ENCODE data around the gene C6orf58. TPM values are rescaled to one million over a fixed set of nuclear protein-coding genes. Genes with fewer than 3 reads are reported as not detected.

Gene C6orf58
- total RNA-seq, 1 donor from 2014 or later: not detected

DNA sequence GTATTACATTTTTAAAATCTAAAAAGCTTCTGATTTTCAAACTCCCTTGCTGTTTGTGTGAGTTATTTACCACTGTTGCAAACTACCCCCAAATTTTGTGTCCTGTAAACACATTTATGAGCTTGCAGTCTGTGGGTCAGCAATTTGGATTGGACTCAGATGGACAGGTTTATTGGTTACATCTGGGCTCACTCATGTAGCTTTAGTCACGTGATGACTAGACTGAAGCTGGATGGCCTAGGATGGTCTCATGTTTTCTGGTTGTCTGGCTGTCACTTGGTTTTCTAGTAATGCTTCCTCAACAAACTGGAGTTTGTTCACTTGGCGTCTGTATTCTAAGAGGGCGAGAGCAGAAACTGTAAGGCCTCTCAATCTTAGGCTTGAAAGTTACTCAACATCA, 12.2 kb upstream of the C6orf58 start:
- no peaks in the 10 kb centered on the region for H3K9me3 ChIP-seq (ENCODE audit: control insufficient read depth in 3 of 3, low read length in 3 of 3)
- H3K36me3 ChIP-seq (ENCODE audit: control insufficient read depth in 3 of 3, insufficient read depth in 3 of 3, low read length in 3 of 3): no peaks in the 10 kb centered on the region
- H3K4me1 ChIP-seq (ENCODE audit: control insufficient read depth in 3 of 3, insufficient read depth in 3 of 3, low read length in 3 of 3): no peaks in the 10 kb centered on the region
- H3K27me3 ChIP-seq (ENCODE audit: control insufficient read depth in 3 of 3, insufficient read depth in 3 of 3, low read length in 3 of 3): no peaks in the 10 kb centered on the region
- H3K9ac ChIP-seq (ENCODE audit: low read depth in 1 of 3, low read length in 3 of 3): no peak overlapping the region
- H3K27ac ChIP-seq (ENCODE audit: low read depth, low read length): no peak overlapping the region
- no peak overlapping the region for H3K4me3 ChIP-seq (ENCODE audit: low read length in 3 of 3)

GRCh38 chr6:127566119-127566518, 10.9 kb upstream of the C6orf58 start:
- H3K9ac ChIP-seq (ENCODE audit: low read depth in 1 of 3, low read length in 3 of 3): no peak overlapping the region
- no peaks in the 10 kb centered on the region for H3K36me3 ChIP-seq (ENCODE audit: control insufficient read depth in 3 of 3, insufficient read depth in 3 of 3, low read length in 3 of 3)
- H3K27me3 ChIP-seq (ENCODE audit: control insufficient read depth in 3 of 3, insufficient read depth in 3 of 3, low read length in 3 of 3): no peaks in the 10 kb centered on the region
- H3K4me3 ChIP-seq (ENCODE audit: low read length in 3 of 3): no peak overlapping the region
- H3K27ac ChIP-seq (ENCODE audit: low read depth, low read length): no peak overlapping the region
- no peaks in the 10 kb centered on the region for H3K4me1 ChIP-seq (ENCODE audit: control insufficient read depth in 3 of 3, insufficient read depth in 3 of 3, low read length in 3 of 3)
- no peaks in the 10 kb centered on the region for H3K9me3 ChIP-seq (ENCODE audit: control insufficient read depth in 3 of 3, low read length in 3 of 3)

DNA sequence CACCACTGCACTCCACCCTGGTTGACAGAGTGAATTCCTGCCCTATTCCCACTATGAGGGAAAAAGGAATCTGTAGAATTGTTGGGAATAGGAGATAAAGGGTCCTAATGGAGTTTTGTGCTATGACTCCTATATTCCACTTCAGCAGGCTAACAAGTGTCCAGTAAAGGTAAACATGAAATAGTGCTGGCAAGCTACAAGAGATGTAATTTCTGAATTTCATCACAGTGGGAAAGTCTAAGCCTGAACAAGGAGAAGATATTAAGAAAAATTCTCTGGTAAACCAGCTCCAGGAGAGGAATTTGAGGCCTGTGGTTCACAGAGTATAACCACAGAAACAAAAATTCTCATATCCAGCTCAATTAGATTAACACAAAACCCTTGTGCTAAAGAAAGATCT, 10.3 kb upstream of the C6orf58 start:
- no peak overlapping the region for H3K27ac ChIP-seq (ENCODE audit: low read depth, low read length)

GRCh38 chr6:127567476-127567875, 9.5 kb upstream of the C6orf58 start:
- no peaks in the 10 kb centered on the region for H3K4me1 ChIP-seq (ENCODE audit: control insufficient read depth in 3 of 3, insufficient read depth in 3 of 3, low read length in 3 of 3)
- no peaks in the 10 kb centered on the region for H3K36me3 ChIP-seq (ENCODE audit: control insufficient read depth in 3 of 3, insufficient read depth in 3 of 3, low read length in 3 of 3)
- no peak overlapping the region for H3K9ac ChIP-seq (ENCODE audit: low read depth in 1 of 3, low read length in 3 of 3)
- H3K9me3 ChIP-seq (ENCODE audit: control insufficient read depth in 3 of 3, low read length in 3 of 3): no peaks in the 10 kb centered on the region
- no peak overlapping the region for H3K27ac ChIP-seq (ENCODE audit: low read depth, low read length)
- H3K27me3 ChIP-seq (ENCODE audit: control insufficient read depth in 3 of 3, insufficient read depth in 3 of 3, low read length in 3 of 3): no peaks in the 10 kb centered on the region
- no peak overlapping the region for H3K4me3 ChIP-seq (ENCODE audit: low read length in 3 of 3)

More for the DNA sequence above, 10.3 kb upstream of the C6orf58 start:
- Histone ChIP-seq H3K9me3 (ENCODE audit: control insufficient read depth in 3 of 3, low read length in 3 of 3) (no peaks in the 10 kb centered on the region), H3K4me3 (ENCODE audit: low read length in 3 of 3) (no peak overlapping the region), H3K27me3 (ENCODE audit: control insufficient read depth in 3 of 3, insufficient read depth in 3 of 3, low read length in 3 of 3) (no peaks in the 10 kb centered on the region), H3K36me3 (ENCODE audit: control insufficient read depth in 3 of 3, insufficient read depth in 3 of 3, low read length in 3 of 3) (no peaks in the 10 kb centered on the region), H3K9ac (ENCODE audit: low read depth in 1 of 3, low read length in 3 of 3) (no peak overlapping the region), H3K4me1 (ENCODE audit: control insufficient read depth in 3 of 3, insufficient read depth in 3 of 3, low read length in 3 of 3) (no peaks in the 10 kb centered on the region)

GRCh38 chr6:127570739-127571389, 6.1 kb upstream of the C6orf58 start:
- no peaks in the 10 kb centered on the region for H3K27me3 ChIP-seq (ENCODE audit: control insufficient read depth in 3 of 3, insufficient read depth in 3 of 3, low read length in 3 of 3)
- H3K9ac ChIP-seq (ENCODE audit: low read depth in 1 of 3, low read length in 3 of 3): no peak overlapping the region
- no peak overlapping the region for H3K27ac ChIP-seq (ENCODE audit: low read depth, low read length)
- H3K36me3 ChIP-seq (ENCODE audit: control insufficient read depth in 3 of 3, insufficient read depth in 3 of 3, low read length in 3 of 3): no peaks in the 10 kb centered on the region
- H3K4me3 ChIP-seq (ENCODE audit: low read length in 3 of 3): no peak overlapping the region
- H3K9me3 ChIP-seq (ENCODE audit: control insufficient read depth in 3 of 3, low read length in 3 of 3): no peaks in the 10 kb centered on the region
- no peaks in the 10 kb centered on the region for H3K4me1 ChIP-seq (ENCODE audit: control insufficient read depth in 3 of 3, insufficient read depth in 3 of 3, low read length in 3 of 3)

DNA sequence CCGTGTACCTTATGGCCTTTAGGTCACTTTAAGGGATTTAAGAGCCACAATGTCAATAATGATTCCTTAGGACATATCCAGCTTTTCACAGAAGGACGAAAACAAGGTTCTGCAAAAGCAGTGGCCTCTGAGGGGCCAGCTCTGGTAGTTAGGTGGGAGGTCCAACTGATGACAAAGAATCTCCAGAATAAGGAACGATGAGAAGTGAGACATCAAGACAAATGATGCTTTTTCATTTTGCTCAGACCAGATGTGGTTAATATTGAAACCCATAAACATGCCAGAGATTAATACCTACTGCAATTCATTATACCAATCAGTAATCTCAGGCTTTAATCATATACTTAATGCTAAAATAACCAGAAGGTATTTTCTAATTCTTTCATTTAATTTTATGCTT, 1.9 kb downstream of the C6orf58 start:
- no peak overlapping the region for H3K27ac ChIP-seq (ENCODE audit: low read depth, low read length)
- no peaks in the 10 kb centered on the region for H3K4me1 ChIP-seq (ENCODE audit: control insufficient read depth in 3 of 3, insufficient read depth in 3 of 3, low read length in 3 of 3)
- no peaks in the 10 kb centered on the region for H3K27me3 ChIP-seq (ENCODE audit: control insufficient read depth in 3 of 3, insufficient read depth in 3 of 3, low read length in 3 of 3)
- no peak overlapping the region for H3K4me3 ChIP-seq (ENCODE audit: low read length in 3 of 3)
- no peak overlapping the region for H3K9ac ChIP-seq (ENCODE audit: low read depth in 1 of 3, low read length in 3 of 3)
- H3K36me3 ChIP-seq (ENCODE audit: control insufficient read depth in 3 of 3, insufficient read depth in 3 of 3, low read length in 3 of 3): no peaks in the 10 kb centered on the region
- no peaks in the 10 kb centered on the region for H3K9me3 ChIP-seq (ENCODE audit: control insufficient read depth in 3 of 3, low read length in 3 of 3)

GRCh38 chr6:127581576-127581975, 4.6 kb downstream of the C6orf58 start:
- no peaks in the 10 kb centered on the region for H3K27me3 ChIP-seq (ENCODE audit: control insufficient read depth in 3 of 3, insufficient read depth in 3 of 3, low read length in 3 of 3)
- H3K36me3 ChIP-seq (ENCODE audit: control insufficient read depth in 3 of 3, insufficient read depth in 3 of 3, low read length in 3 of 3): no peaks in the 10 kb centered on the region
- H3K4me3 ChIP-seq (ENCODE audit: low read length in 3 of 3): no peak overlapping the region
- H3K9me3 ChIP-seq (ENCODE audit: control insufficient read depth in 3 of 3, low read length in 3 of 3): no peaks in the 10 kb centered on the region
- H3K4me1 ChIP-seq (ENCODE audit: control insufficient read depth in 3 of 3, insufficient read depth in 3 of 3, low read length in 3 of 3): no peaks in the 10 kb centered on the region
- H3K9ac ChIP-seq (ENCODE audit: low read depth in 1 of 3, low read length in 3 of 3): no peak overlapping the region
- H3K27ac ChIP-seq (ENCODE audit: low read depth, low read length): no peak overlapping the region

DNA sequence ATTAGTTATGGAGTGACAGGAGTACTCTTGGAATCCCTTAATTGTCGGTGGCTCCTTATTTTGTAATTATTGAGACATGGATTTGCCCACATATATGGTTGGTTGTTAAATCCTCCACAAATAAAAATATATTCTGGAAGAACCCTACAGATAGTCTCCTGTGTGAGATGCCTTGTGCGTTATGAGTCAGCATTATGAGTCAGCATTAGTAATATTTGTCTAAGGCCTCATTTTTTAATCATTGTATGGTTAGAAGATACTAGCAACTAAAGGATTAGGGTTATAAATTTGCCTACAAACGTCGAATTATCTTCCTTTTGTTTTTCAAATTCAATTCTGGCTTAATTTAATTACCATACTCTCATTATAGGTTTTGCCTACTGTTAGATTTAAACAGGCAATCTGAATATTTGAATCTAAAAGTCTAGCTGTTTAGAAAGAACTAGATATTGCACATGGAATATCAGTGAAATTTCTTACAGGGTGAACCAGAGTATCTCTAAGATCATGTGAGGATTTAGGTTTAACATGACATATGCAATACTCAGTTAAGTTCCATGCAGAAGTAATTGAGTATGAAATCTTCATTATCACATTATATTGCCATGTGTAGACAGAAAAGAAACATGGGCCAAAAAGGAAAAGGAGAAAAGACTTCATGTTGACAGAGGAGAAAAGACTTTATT, 5.9 kb downstream of the C6orf58 start:
- Histone ChIP-seq H3K9ac (ENCODE audit: low read depth in 1 of 3, low read length in 3 of 3) (no peak overlapping the region), H3K36me3 (ENCODE audit: control insufficient read depth in 3 of 3, insufficient read depth in 3 of 3, low read length in 3 of 3) (no peaks in the 10 kb centered on the region), H3K27me3 (ENCODE audit: control insufficient read depth in 3 of 3, insufficient read depth in 3 of 3, low read length in 3 of 3) (no peaks in the 10 kb centered on the region), H3K4me3 (ENCODE audit: low read length in 3 of 3) (no peak overlapping the region), H3K27ac (ENCODE audit: low read depth, low read length) (no peak overlapping the region), H3K9me3 (ENCODE audit: control insufficient read depth in 3 of 3, low read length in 3 of 3) (no peaks in the 10 kb centered on the region), H3K4me1 (ENCODE audit: control insufficient read depth in 3 of 3, insufficient read depth in 3 of 3, low read length in 3 of 3) (no peaks in the 10 kb centered on the region)

- Histone ChIP-seq H3K9me3 (ENCODE audit: control insufficient read depth in 3 of 3, low read length in 3 of 3) (no peaks in the 10 kb centered on the region), H3K4me3 (ENCODE audit: low read length in 3 of 3) (no peak overlapping the region), H3K9ac (ENCODE audit: low read depth in 1 of 3, low read length in 3 of 3) (no peak overlapping the region), H3K27me3 (ENCODE audit: control insufficient read depth in 3 of 3, insufficient read depth in 3 of 3, low read length in 3 of 3) (no peaks in the 10 kb centered on the region), H3K4me1 (ENCODE audit: control insufficient read depth in 3 of 3, insufficient read depth in 3 of 3, low read length in 3 of 3) (no peaks in the 10 kb centered on the region), H3K27ac (ENCODE audit: low read depth, low read length) (no peak overlapping the region), H3K36me3 (ENCODE audit: control insufficient read depth in 3 of 3, insufficient read depth in 3 of 3, low read length in 3 of 3) (no peaks in the 10 kb centered on the region)
These were observed 8.1 kb downstream of the C6orf58 start for GRCh38 chr6:127585123-127585522.

- Histone ChIP-seq H3K27ac (ENCODE audit: low read depth, low read length) (no peak overlapping the region), H3K9ac (ENCODE audit: low read depth in 1 of 3, low read length in 3 of 3) (no peak overlapping the region), H3K27me3 (ENCODE audit: control insufficient read depth in 3 of 3, insufficient read depth in 3 of 3, low read length in 3 of 3) (no peaks in the 10 kb centered on the region), H3K4me1 (ENCODE audit: control insufficient read depth in 3 of 3, insufficient read depth in 3 of 3, low read length in 3 of 3) (no peaks in the 10 kb centered on the region), H3K9me3 (ENCODE audit: control insufficient read depth in 3 of 3, low read length in 3 of 3) (no peaks in the 10 kb centered on the region), H3K4me3 (ENCODE audit: low read length in 3 of 3) (no peak overlapping the region), H3K36me3 (ENCODE audit: control insufficient read depth in 3 of 3, insufficient read depth in 3 of 3, low read length in 3 of 3) (no peaks in the 10 kb centered on the region)
These were observed 9.4 kb downstream of the C6orf58 start for GRCh38 chr6:127586372-127586771.

Measured in skeletal muscle tissue (tissue), 4 donors.